Activated CD8-positive, alpha-beta T cell treated with anti-CD3 and anti-CD28 coated beads for 36 hours (primary cell): ENCODE results near the gene SRSF7. TPM values are rescaled to one million over a fixed set of nuclear protein-coding genes. Genes with fewer than 3 reads are reported as not detected.
A peak's percentile ranks its signal among the peaks of the same experiment; 100 is the strongest.
"Not testable (repeated sequence)": the region's sequence is repeated elsewhere in the genome, so short reads cannot be mapped to it uniquely, and the experiment has no call there.

Experiments used
- ATAC-seq: fragments of 200-7000 bp; cut with Tn5 transposase; one replicate; pipeline ENCODE4 v1.10.0; 2021; ENCODE audit warnings: mild to moderate bottlenecking, moderate library complexity
- CTCF ChIA-PET: fragments of 350-600 bp; sonication (Branson Sonifier 250); formaldehyde crosslinking; loops from one replicate; lab custom pipeline; 2021; ENCODE audit warnings: antibody characterized with exemption; lab: Charles Lee
- POLR2A ChIA-PET: fragments of 350-600 bp; sonication (Branson Sonifier 250); formaldehyde crosslinking; loops from one replicate; lab custom pipeline; 2021; ENCODE audit warnings: antibody characterized with exemption; lab: Charles Lee
- DNase-seq: peaks from one replicate; pipeline ENCODE4 v3.0.0-alpha.2; 2020
- H3K27ac Mint-ChIP-seq: one replicate; pipeline ENCODE4 v1.8.0; 2021; ENCODE audit warnings: mild to moderate bottlenecking, mixed read lengths
- H3K27me3 Mint-ChIP-seq: one replicate; pipeline ENCODE4 v1.8.0; 2021; ENCODE audit warnings: mixed read lengths
- H3K36me3 Mint-ChIP-seq: one replicate; pipeline ENCODE4 v1.8.0; 2021; ENCODE audit warnings: low read depth, mixed read lengths
- H3K4me1 Mint-ChIP-seq: one replicate; pipeline ENCODE4 v1.8.0; 2021; ENCODE audit warnings: low read depth, mixed read lengths
- H3K4me3 Mint-ChIP-seq: one replicate; pipeline ENCODE4 v1.8.0; 2021; ENCODE audit warnings: mild to moderate bottlenecking, moderate library complexity, mixed read lengths
- H3K9me3 Mint-ChIP-seq: one replicate; pipeline ENCODE4 v1.8.0; 2021; ENCODE audit warnings: mixed read lengths
- CTCF ChIP-seq: fragments of 200-600 bp; IDR thresholded peaks from one replicate; pipeline ENCODE4 v1.8.0; 2022; ENCODE audit warnings: antibody characterized with exemption, mild to moderate bottlenecking
- intact Hi-C: fragments of 100-400 bp; cut with micrococcal nuclease; formaldehyde crosslinking; loops from one replicate; pipeline ENCODE4 v1.10.0; 2022
- total RNA-seq, 2 experiments: library from RNA; stranded (reverse); gene quantifications; one replicate each; pipeline ENCODE4 v1.2.3, GENCODE V29; 2021

Gene SRSF7
- total RNA-seq, 2 experiments from 2014 or later: 320 to 333 TPM

- H3K36me3 Mint-ChIP-seq: no peaks in the 10 kb centered on the region
- H3K4me3 Mint-ChIP-seq: no peak overlapping the region
- ChIA-PET CTCF (no interaction called here), POLR2A (interaction anchor here (4.1 kb wide), 1 partner anchor 21 kb away, joined by 21 read pairs; the partner anchor contains the start of gene SRSF7)
- H3K4me1 Mint-ChIP-seq: no peaks in the 10 kb centered on the region
- no peak for ATAC-seq
- intact Hi-C loops: no loop called here
- peaks cover 3% of the 10 kb centered on the region for H3K27me3 Mint-ChIP-seq
- TF ChIP-seq CTCF: no peak
- no peak overlapping the region for H3K27ac Mint-ChIP-seq
- H3K9me3 Mint-ChIP-seq: no peaks in the 10 kb centered on the region
- DNase-seq: no peak
Measured at GRCh38 chr2:38771632-38772031, 20.5 kb upstream of the SRSF7 start.

- intact Hi-C loops: no loop called here
- H3K4me3 Mint-ChIP-seq: no peak overlapping the region
- ATAC-seq (no peak), DNase-seq (no peak)
- no peaks in the 10 kb centered on the region for H3K27me3 Mint-ChIP-seq
- no peak for TF ChIP-seq CTCF
- ChIA-PET CTCF (no interaction called here), POLR2A (interaction anchor here (0.5 to 8.2 kb wide), 3 partner anchors 14 to 1465 kb away, joined by 3 to 62 read pairs (median 3); partner anchors contain the start of gene SRSF7)
- H3K36me3 Mint-ChIP-seq: no peaks in the 10 kb centered on the region
- H3K4me1 Mint-ChIP-seq: peaks cover 2% of the 10 kb centered on the region
- no peak overlapping the region for H3K27ac Mint-ChIP-seq
- no peaks in the 10 kb centered on the region for H3K9me3 Mint-ChIP-seq
Measured at GRCh38 chr2:38765551-38765950, 14.4 kb upstream of the SRSF7 start.

GRCh38 chr2:38765149-38765548, 14.0 kb upstream of the SRSF7 start:
- Mint-ChIP-seq H3K27ac (no peak overlapping the region), H3K36me3 (no peaks in the 10 kb centered on the region), H3K4me1 (peaks cover 2% of the 10 kb centered on the region), H3K4me3 (no peak overlapping the region), H3K9me3 (no peaks in the 10 kb centered on the region), H3K27me3 (no peaks in the 10 kb centered on the region)
- TF ChIP-seq CTCF: no peak
- ChIA-PET POLR2A (interaction anchor here (0.5 to 8.2 kb wide), 2 partner anchors 14 to 1464 kb away, joined by 3 to 62 read pairs; partner anchors contain the start of gene SRSF7), CTCF (interaction anchor here (0.6 kb wide), 1 partner anchor 162 kb away, joined by 3 read pairs; no protein-coding TSS in a partner anchor)
- intact Hi-C loops: no loop called here
- no peak for ATAC-seq
- DNase-seq: no peak

- intact Hi-C loops: no loop called here
- DNase-seq (no peak), ATAC-seq (no peak)
- Mint-ChIP-seq H3K4me3 (no peak overlapping the region), H3K36me3 (no peaks in the 10 kb centered on the region), H3K4me1 (peaks cover 2% of the 10 kb centered on the region), H3K27ac (no peak overlapping the region), H3K27me3 (no peaks in the 10 kb centered on the region), H3K9me3 (no peaks in the 10 kb centered on the region)
- ChIA-PET POLR2A (interaction anchor here (8.2 kb wide), 1 partner anchor 12 kb away, joined by 62 read pairs; the partner anchor contains the start of gene SRSF7), CTCF (no interaction called here)
- no peak for TF ChIP-seq CTCF
Measured at GRCh38 chr2:38763728-38764127, 12.6 kb upstream of the SRSF7 start.

- ChIA-PET CTCF (no interaction called here), POLR2A (interaction anchor here (8.2 kb wide), 1 partner anchor 12 kb away, joined by 62 read pairs; the partner anchor contains the start of gene SRSF7)
- Mint-ChIP-seq H3K9me3 (no peaks in the 10 kb centered on the region), H3K27me3 (no peaks in the 10 kb centered on the region), H3K4me1 (peaks cover 2% of the 10 kb centered on the region), H3K27ac (no peak overlapping the region), H3K4me3 (no peak overlapping the region), H3K36me3 (no peaks in the 10 kb centered on the region)
- no peak for DNase-seq
- peak; percentile 72 for ATAC-seq
- TF ChIP-seq CTCF: no peak
- intact Hi-C loops: no loop called here
Measured at GRCh38 chr2:38763228-38763627, 12.1 kb upstream of the SRSF7 start.

GRCh38 chr2:38755891-38756290, 4.7 kb upstream of the SRSF7 start:
- intact Hi-C loops, H3K4me3 Mint-ChIP-seq, H3K36me3 Mint-ChIP-seq, H3K27me3 Mint-ChIP-seq, H3K9me3 Mint-ChIP-seq, ATAC-seq, H3K27ac Mint-ChIP-seq, DNase-seq, CTCF ChIA-PET, POLR2A ChIA-PET: not testable (repeated sequence)
- H3K4me1 Mint-ChIP-seq: peaks cover 12% of the 10 kb centered on the region
